ENCODE results near the gene RDH12.

GRCh38 chr14:67673451-67673850, 28.2 kb upstream of the RDH12 start:
- TF ChIP-seq EZH2 (IDR thresholded peaks at IDR 0.05; ENCODE audit: insufficient read depth, low read length), result no peak
- no peak for TF ChIP-seq CTCF (IDR thresholded peaks at IDR 0.05; ENCODE audit: insufficient read depth, low read depth, low read length)
